ENCODE data around the gene MAPKAPK3. TPM values are rescaled to one million over a fixed set of nuclear protein-coding genes. Genes with fewer than 3 reads are reported as not detected.
A peak's percentile ranks its signal among the peaks of the same experiment; 100 is the strongest.

The MAPKAPK3 gene
- total RNA-seq, 1 experiment from 2014 or later: 23.7 TPM

DNA sequence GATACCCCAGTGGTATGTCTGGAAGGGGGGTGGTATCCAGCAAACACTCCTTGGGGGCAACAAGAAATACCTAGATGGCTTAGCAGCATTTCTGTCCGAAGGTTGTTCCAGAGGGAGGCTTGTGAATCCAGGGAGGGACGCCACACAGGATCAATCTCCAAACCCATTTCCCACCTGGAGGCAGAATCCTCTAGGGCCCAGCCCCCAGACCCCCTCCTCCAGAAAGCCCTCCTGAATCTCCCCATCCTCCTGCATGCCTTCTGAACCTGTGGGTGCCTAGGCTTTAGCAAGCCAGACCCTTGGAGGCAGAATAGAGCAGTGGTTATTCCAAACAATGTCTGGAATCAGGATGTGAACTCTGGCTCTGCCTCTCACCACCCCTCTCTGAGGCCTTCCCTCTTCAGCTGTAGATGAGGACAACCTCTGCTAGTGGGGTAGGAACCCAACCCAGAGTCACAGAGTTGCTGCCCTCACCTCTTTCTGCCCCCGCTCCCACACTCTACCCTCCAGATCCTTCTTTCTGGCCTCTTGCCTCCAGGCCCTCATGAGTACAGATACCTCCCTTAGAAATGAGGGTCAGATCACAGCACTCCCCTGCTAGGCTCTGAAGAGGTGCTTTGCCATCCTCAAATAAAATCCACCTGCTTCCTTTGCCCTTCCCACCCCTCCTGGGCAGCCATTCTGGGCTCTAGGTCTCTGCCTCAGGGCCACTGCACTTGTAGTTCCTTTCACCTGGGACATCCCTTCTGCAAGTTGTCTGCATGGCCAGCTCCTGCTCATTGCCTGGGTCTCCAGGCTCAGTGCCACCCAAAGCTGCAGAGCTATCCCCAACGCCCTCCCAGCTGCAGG lies 13.5 kb upstream of the MAPKAPK3 start:
- no peaks in the 10 kb centered on the region for H3K27me3 ChIP-seq
- H3K9me3 ChIP-seq: no peaks in the 10 kb centered on the region
- no peak for DNase-seq
- no peaks in the 10 kb centered on the region for H3K36me3 ChIP-seq
- H3K4me3 ChIP-seq: no peak overlapping the region

DNA sequence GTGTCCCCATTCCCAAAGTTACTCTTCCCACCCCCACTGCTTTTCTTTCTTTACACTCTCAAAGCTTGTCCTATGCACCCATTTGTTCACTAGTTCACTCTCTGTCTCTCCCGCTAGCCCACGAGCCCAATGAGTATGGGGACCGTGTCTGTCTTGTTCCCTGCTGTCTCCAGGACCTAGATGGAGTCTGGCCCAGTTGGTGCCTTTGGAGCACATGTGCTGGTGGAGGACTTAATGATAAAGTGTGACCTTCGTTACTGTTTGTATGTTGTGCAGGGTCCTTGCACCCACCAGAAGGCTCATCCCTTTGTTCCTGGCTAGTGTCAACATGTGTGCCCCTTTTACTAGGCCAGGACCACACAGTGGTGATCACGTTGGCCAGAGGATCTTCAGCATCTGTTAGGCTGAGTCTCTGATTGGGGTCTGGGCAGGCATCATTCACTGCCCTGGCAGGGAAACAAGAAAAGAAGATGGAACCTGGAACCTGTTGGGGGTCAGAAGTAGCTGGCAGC lies 12.8 kb upstream of the MAPKAPK3 start:
- Histone ChIP-seq H3K4me3 (no peak overlapping the region), H3K27me3 (no peaks in the 10 kb centered on the region), H3K36me3 (no peaks in the 10 kb centered on the region), H3K9me3 (no peaks in the 10 kb centered on the region)
- DNase-seq: no peak

DNA sequence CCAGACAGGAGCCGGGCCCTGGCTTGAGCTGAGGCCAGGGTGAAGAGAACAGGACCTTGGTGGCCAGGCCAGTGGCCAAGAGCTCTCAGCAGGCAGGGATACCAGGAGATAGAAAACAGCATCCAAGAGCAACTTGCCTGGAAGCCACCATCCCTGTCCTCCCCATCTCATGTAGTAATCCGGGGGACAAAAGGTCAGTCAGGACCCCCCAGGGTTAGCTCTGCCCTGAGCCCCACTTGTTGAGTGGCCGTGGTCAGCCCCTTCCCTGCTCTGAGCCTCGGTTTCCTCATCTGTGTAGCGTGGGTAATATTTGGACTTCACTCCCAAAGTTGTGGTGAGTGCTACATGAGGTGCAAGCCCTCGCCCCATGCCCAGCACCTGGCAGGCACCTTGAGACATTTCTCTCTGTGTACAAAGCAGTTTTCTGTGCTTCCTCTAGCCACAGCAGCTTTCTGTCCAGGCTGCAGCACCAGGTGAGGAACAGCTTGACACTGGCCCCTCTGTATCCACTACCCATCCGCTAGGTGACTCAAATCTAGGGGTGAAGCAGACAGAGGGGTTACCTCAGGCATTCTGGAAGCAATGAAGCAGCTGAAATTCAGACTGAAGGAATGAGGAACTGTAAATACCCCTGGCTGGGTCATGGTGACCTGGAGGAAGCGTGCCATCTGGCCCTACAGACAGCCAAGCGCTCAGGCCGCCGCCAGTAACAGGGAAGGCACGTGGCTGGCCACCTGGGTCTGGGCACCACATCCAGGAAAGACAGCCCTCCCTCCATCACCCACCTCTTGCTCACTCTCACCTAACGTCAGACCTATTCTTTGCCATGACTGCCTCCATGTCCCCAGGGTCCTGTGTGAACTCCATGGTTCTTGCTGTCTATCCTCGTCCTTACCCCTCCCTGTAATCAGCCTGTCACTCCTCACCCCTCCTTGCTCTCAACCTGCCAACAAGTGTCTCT lies 12.0 kb upstream of the MAPKAPK3 start:
- H3K36me3 ChIP-seq: no peaks in the 10 kb centered on the region
- no peak for DNase-seq
- no peaks in the 10 kb centered on the region for H3K27me3 ChIP-seq
- H3K4me3 ChIP-seq: no peak overlapping the region
- H3K9me3 ChIP-seq: no peaks in the 10 kb centered on the region

DNA sequence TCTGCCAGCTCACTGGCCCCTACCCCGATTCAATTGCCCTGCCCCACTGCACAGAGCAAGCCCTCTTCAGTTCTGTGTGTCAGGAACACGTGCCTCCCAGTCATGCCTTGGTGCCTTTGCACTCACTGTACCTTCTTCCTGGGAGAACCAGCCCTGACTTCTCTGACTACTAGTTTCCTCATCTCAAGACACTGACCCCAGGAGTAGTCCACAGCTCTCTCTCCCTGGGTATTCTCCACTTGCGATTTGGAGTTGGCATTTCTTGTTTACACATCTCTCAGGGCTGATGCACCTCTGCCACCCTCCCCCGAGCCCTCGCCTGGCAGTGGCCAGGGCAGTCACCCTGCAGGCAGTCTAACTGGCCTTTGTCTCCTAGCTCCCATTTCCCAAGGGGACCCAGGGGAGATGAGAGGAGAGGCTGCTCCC lies 11.0 kb upstream of the MAPKAPK3 start:
- no peaks in the 10 kb centered on the region for H3K9me3 ChIP-seq
- DNase-seq: no peak
- H3K4me3 ChIP-seq: no peak overlapping the region
- no peaks in the 10 kb centered on the region for H3K36me3 ChIP-seq
- H3K27me3 ChIP-seq: no peaks in the 10 kb centered on the region

DNA sequence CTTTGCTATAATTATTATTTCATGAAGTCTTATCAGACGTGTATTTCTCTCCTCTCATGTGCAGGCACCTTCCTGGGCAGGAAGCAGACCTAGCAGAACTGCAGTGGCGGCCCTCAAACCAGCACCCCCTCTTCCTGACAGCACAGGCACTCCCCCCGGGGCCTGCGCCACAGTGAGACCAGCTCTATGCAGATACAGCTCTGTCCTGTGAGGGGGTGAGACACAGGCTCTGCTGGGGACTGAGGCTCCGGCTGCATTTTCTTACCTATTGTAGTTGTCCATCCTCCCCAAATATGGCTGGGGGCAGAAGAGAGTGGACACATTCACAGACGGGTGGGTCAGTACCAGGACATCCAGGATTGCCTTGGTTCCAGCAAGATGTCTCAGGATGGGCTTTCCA lies 10.4 kb upstream of the MAPKAPK3 start:
- DNase-seq: no peak
- H3K27me3 ChIP-seq: no peaks in the 10 kb centered on the region
- H3K36me3 ChIP-seq: no peaks in the 10 kb centered on the region
- no peaks in the 10 kb centered on the region for H3K9me3 ChIP-seq
- H3K4me3 ChIP-seq: no peak overlapping the region

DNA sequence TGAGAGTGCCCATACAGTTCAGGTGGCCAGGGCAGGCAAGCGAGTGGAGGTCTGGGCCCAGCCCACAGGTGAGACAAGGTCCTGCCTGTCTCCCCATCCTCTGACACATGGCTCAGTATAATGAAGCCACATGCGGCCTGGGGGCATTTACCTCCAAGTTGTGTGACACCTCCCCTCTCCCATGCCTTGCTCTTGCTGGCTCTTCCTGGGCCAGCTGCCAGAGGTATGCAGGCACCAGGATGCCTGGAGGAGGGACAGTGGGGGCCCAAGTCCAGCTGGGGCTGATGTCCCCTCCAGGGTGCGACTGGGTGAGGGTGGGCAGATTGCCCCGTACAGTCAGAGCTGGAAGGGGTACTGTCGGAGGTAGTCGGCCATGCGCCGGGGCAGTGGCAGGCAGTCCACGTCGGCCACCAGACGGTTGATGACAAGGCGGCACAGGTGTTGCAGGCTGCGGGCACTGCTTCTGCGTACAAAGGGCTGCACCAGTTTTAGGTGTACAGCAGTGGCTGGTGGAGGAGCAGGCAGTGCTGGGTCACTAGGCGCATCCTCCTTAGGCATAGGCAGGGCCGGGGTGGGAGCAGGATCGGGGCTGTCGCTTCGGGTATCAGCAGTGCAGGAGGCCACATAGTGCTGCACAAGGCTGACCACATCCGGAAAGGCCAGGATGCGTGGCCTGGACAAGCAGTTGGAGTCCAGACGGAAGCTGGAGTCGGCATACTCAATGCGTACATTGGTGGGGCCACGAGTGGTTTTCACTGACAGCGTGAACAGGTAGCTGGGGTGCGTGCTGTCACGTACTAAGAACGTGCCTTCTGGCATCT lies 9.5 kb upstream of the MAPKAPK3 start:
- Histone ChIP-seq H3K4me3 (no peak overlapping the region), H3K9me3 (no peaks in the 10 kb centered on the region), H3K36me3 (no peaks in the 10 kb centered on the region), H3K27me3 (no peaks in the 10 kb centered on the region)
- no peak for DNase-seq

DNA sequence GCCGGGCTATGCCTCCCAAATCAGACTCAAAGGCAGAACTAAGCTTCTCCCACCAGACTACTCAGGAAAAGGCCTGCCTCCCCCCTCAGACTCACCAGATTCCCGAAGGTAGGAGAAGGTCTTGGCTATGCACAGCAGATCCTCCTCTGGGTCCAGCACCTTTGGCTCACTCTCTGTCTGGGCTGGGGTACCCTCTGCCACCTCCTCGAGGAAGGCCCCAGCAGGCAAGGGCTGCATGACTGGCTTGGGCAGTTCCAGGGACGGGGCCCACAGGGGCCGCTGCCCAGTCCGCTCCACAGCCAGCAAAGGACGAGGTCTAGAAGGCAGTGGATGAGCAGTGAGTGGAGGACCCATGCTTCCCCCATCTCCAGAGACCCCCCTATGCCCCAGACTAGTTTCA lies 8.7 kb upstream of the MAPKAPK3 start:
- DNase-seq: no peak
- no peak overlapping the region for H3K4me3 ChIP-seq
- no peaks in the 10 kb centered on the region for H3K9me3 ChIP-seq
- no peaks in the 10 kb centered on the region for H3K36me3 ChIP-seq
- no peaks in the 10 kb centered on the region for H3K27me3 ChIP-seq

DNA sequence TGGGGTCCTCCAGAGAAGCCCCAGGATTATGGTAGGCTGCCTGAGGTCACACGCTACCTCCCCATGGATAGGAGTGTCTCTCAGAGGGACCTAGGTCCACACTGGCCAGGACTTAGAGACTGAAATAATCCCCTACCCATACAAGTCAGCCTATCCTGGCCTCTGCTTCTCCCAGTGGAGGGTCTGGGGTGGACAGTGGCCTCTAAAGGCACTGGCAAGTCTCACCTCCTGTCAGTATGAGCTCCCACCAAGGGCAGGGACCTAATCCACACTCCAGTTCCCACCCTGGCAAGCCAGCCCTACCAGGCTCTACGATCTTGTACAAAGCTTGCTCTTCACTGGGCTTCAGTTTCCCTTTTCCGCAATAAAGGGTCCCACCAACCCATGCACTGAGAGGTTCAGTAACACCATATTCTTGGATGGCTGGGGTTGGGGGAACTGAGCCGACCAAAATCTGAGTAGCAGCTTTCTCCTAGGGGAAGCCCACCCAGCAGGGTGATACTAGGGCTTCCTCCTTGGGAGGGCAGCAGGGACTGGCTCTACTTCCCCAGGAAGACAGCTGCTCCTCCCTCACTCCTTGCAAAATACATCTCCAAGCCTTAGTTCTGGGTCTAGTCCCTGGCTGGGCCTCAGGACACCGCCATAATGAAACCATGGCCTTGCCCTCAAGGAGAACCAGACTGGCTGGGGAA lies 7.7 kb upstream of the MAPKAPK3 start:
- H3K36me3 ChIP-seq: no peaks in the 10 kb centered on the region
- H3K9me3 ChIP-seq: no peaks in the 10 kb centered on the region
- DNase-seq: no peak
- H3K4me3 ChIP-seq: no peak overlapping the region
- no peaks in the 10 kb centered on the region for H3K27me3 ChIP-seq

DNA sequence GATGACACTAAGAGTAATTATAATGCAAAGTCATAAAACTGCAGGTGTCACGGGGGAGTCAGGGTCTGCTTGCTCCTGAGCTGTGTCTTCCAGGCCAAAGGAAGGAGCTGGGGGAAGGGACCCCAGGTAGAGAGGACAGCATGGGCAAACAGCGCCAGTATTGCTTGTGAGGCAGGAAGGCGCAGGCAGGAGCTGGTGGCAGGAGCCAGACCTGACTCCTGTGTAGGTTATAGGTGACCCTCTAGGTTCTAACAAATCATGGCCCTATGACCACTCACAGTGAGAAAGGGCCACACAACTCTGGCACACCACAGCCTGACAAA lies 7.2 kb upstream of the MAPKAPK3 start:
- Histone ChIP-seq H3K4me3 (no peak overlapping the region), H3K27me3 (no peaks in the 10 kb centered on the region), H3K36me3 (no peaks in the 10 kb centered on the region), H3K9me3 (no peaks in the 10 kb centered on the region)
- DNase-seq: no peak

DNA sequence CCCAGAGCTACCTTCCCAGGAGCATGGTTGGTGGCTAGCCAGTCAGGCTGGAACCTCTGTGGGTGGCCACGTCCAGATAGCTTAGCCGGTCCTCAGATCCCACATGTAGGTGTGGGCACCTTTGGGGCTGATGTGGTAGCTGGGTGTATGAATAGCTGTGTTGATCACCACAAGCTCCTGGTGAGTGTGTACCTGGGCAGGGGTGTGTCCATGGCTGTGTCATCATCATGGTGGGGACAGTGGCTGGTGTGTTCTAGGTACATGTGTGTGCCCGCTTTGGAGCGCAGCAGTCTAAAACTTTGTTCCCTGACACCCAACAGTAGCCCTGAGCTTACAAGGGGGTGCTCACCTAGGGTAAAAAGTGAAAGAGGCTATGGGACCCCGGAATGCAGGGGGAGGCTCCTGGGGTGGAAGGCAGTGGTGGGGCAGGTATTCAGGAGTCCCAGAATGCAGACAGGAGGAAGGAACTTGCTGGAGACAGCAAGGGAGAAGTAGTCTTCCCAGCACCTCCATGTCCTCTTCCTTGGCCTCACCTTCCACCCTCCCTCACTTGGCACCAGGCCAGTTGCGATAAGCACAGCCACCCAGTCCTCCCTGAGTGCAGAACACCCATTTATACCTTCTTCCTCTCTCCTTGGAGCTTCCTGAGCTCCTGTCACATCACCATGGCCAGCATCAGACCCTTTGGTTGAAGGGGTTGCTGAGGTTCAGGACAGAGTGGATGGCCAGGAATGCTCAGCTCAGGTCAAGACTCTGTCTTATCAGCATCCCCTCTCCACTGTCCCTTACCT lies 6.6 kb upstream of the MAPKAPK3 start:
- Histone ChIP-seq H3K36me3 (no peaks in the 10 kb centered on the region), H3K4me3 (no peak overlapping the region), H3K27me3 (no peaks in the 10 kb centered on the region), H3K9me3 (no peaks in the 10 kb centered on the region)
- no peak for DNase-seq

DNA sequence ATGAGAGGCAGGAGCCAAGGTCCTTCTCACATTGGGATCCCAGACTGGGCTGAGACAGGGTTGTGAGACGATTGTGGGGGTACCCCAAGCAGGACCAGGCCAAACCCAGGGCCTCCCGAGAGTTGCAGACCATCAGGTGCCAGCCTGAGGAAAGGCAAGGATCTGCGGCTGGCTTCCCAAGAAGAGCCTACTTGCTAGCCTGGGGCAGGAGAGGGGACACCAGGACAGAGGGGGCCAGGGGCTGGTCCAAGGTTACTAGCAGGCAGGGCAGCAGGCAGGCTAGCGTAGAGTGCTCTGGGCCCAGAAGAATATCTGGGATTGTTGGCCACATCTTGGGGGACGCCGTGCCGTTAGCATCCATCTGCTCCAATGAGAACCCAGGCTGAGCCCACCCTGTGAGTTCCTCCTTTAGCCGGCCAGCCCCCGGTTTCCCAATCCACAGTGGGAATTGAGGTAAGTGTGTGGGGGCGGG lies 5.9 kb upstream of the MAPKAPK3 start:
- no peaks in the 10 kb centered on the region for H3K9me3 ChIP-seq
- H3K4me3 ChIP-seq: peak overlapping the region; percentile 58
- DNase-seq: no peak
- H3K36me3 ChIP-seq: no peaks in the 10 kb centered on the region
- H3K27me3 ChIP-seq: no peaks in the 10 kb centered on the region

DNA sequence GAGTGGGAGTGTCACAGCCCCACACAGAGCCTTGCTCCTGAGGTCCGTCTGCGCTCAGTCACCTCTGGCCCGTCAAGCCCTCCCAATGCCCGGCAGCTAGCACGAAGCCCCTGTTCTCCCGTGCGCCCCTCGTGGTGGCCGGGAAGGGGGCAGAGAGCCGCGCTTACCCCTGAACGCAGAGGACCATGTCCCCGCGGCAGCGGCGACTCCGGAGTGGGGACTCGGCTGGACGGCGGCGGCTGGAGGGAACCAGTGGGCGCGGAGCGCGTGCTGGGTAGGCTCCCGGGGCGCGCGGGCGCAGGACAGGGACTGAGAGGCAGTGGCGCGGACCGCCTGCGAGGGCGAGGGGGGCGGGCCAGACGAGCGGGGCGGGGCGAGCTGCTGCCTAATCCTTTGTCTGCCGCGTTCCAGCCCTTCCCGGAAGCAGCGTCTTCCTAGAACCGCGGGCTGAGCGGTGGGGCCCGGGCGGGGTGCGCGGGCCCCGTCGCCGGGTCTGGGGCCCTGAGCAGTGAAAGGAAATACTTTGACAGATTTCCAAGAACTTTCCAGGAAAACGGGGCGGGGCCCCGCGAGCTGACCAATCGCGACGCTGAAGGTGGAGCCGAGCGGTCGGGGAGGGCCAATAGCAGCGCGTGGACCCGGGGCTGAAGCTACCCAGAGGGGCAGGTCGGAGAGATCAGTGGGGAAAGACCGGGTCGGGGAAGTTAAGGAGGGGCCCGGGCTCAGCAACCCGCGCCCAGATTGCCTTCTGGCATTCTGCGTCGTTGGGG lies 5.3 kb upstream of the MAPKAPK3 start, which contains the start of gene CISH:
Gene CISH, minus strand, starts transcription at position 311 of the 770 bp plus-strand sequence. Its CDS starts 124 bp downstream, at position 187.
- Histone ChIP-seq H3K27me3 (no peaks in the 10 kb centered on the region), H3K36me3 (no peaks in the 10 kb centered on the region), H3K4me3 (peak within 1 kb of the TSS; percentile 58), H3K9me3 (no peaks in the 10 kb centered on the region)
- peak; percentile 85 for DNase-seq

DNA sequence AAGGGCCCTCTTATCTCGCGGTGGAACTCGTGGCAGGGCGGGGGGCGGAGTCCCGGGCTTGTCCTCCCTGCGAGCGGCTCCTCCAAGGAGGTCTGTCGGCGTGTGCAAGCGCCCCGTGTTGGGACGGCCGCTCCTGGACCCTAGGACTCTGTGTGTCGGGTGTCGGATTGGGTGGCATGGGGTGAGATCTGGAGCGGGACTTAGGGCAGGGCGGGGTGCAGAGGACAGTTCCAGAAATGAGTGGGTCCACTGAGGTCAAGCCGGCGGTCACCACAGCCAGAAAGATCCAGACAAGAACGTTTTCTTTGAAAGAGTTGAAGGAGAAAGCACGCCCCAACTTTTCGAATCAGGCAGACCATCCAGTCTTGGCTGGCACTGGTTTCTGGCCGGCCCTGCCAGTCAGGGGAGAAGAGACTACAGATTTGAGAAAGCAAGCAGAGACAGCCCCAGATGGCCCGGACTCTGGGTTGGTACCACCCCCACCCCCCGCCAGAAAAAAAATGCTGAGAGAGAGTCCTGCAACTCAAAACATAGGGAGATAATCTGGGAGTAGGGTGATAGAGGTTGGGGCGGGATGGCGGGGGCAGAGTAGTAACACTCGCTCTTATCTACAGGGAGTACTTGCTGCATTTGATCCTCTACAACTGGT lies 4.6 kb upstream of the MAPKAPK3 start:
- H3K4me3 ChIP-seq: peak overlapping the region; percentile 58
- no peaks in the 10 kb centered on the region for H3K36me3 ChIP-seq
- no peaks in the 10 kb centered on the region for H3K9me3 ChIP-seq
- DNase-seq: no peak
- no peaks in the 10 kb centered on the region for H3K27me3 ChIP-seq

Measured in MG63 (cell line).